Lung (tissue), 12 donors: Measurements from ENCODE around the gene YEATS2. TPM values are rescaled to one million over a fixed set of nuclear protein-coding genes. Genes with fewer than 3 reads are reported as not detected.

ENCODE experiments used
- ATAC-seq: fragments of 200-7000 bp; cut with Tn5 transposase; one replicate; pipeline ENCODE4 v1.9.1; 2020; ENCODE audit warnings: moderate number of reproducible peaks; ENCODE audit not compliant: insufficient read depth, low FRiP score
- DNase-seq, 3 donors: peaks; one replicate each; pipeline ENCODE4 v3.0.0-alpha.2; 2013 to 2017
- H3K27ac ChIP-seq, 2 donors: one replicate each; pipeline ENCODE4 v1.5.1; 2013; ENCODE audit warnings: mild to moderate bottlenecking in 2 of 2, moderate library complexity in 2 of 2, control low read depth in 1 of 2, inconsistent platforms in 1 of 2, low read depth in 1 of 2, low read length in 1 of 2
- H3K27me3 ChIP-seq, 3 donors: one replicate each; pipeline ENCODE4 v1.5.1; 2013; ENCODE audit warnings: low read length in 2 of 3; ENCODE audit not compliant: control insufficient read depth in 3 of 3, insufficient read depth in 3 of 3
- H3K36me3 ChIP-seq, 4 donors: one replicate each; pipeline ENCODE4 v1.5.1; 2013; ENCODE audit warnings: low read length in 4 of 4, mild to moderate bottlenecking in 1 of 4, moderate library complexity in 1 of 4; ENCODE audit not compliant: control insufficient read depth in 4 of 4, insufficient read depth in 4 of 4
- H3K4me1 ChIP-seq, 5 donors: one replicate each; pipeline ENCODE4 v1.5.1; 2013; ENCODE audit warnings: low read length in 5 of 5, mild to moderate bottlenecking in 2 of 5, moderate library complexity in 1 of 5; ENCODE audit not compliant: control insufficient read depth in 5 of 5, insufficient read depth in 5 of 5
- H3K4me3 ChIP-seq: one replicate; pipeline ENCODE4 v1.5.1; 2013; ENCODE audit warnings: mild to moderate bottlenecking, control low read depth, moderate library complexity
- H3K9ac ChIP-seq, 2 donors: one replicate each; pipeline ENCODE4 v1.5.1; 2013; ENCODE audit warnings: low read length in 2 of 2, control low read depth in 1 of 2; ENCODE audit not compliant: insufficient read depth in 1 of 2
- H3K9me3 ChIP-seq, 4 donors: one replicate each; pipeline ENCODE4 v1.5.1; 2013; ENCODE audit warnings: low read length in 3 of 4, mild to moderate bottlenecking in 1 of 4, moderate library complexity in 1 of 4; ENCODE audit not compliant: control insufficient read depth in 4 of 4, insufficient read depth in 3 of 4
- CTCF ChIP-seq: IDR thresholded peaks from 2 replicates; pipeline ENCODE4 v1.5.1; 2012; ENCODE audit warnings: mild to moderate bottlenecking; ENCODE audit errors: control extremely low read depth, extremely low read depth
- WGBS, 2 donors: extraction: QIAGEN DNeasy Blood & Tissue Kit; methylation state at CpG; one replicate each; pipeline ENCODE4 v1.1.7; 2013; 5-methylcytosine and 5-hydroxymethylcytosine counted together
- polyA plus RNA-seq, 2 donors: library from polyadenylated mRNA; stranded (reverse); fragments of 200-250 nt; gene quantifications; one replicate each; pipeline ENCODE4 v1.2.1, GENCODE V29; 2013
- total RNA-seq, 2 donors: library from RNA; depleted of rRNA in 1 of 2; stranded (reverse); fragments of >200 nt in 1 of 2; gene quantifications; one replicate each; pipeline ENCODE4 v1.2.1, GENCODE V29; 2014 to 2021
- donor health status: control.
- donor health status: control.
- donor health status: Bipolar disorder and iron deficiency.
- donor health status: healthy.
- donor health status: DM: yes; HTN: yes; CAD: no.

The YEATS2 gene
- total and polyA plus RNA-seq, 4 donors = 9.6 to 42.9 (median 18.9) TPM

DNA sequence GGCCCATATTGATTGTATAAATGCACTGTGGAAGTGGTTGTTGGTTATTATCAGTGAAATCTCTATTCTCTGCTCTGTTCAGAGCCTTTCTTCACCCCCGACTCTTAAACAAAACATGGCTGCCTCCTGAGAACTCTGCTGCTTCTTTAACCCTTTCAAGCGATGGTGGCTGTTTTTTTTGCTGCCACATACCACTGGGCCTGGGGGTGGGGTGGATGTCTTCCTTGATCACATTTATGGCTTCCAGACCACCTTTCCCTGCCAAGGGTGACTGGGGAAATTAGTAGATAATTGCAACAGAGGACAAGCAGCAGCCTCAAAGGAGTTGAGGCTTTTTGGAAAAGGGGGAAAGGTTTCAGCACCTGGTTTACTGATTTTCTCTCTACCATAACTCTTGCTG is 32.8 kb downstream of the YEATS2 start:
- DNase-seq = no peak

DNA sequence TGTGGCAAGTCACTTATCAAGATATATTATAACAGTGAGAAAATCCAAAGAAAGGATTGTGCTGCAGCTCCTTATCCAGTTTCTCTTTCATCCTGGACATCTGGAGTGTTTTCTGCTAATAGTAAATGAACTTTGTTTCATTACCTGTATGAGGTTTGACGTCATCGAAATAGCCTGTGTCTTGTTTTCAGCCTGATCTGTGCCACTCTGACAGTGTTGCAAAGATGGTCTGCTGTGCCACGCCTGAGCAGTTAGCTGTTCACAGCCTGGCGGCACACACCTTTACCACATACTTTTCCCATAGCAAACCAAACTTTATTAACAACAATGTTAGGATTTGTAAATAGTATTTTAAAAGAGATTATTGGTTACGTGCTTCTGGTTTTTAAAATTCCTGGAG is 34.0 kb downstream of the YEATS2 start:
- Histone ChIP-seq H3K27me3 (no peaks in the 10 kb centered on the region), H3K4me1 (peaks cover 0 to 3% (median 0%) of the 10 kb centered on the region in 5 donors)
- no peak for DNase-seq

More for the DNA sequence above, 32.8 kb downstream of the YEATS2 start:
- no peak for ATAC-seq
- Histone ChIP-seq H3K27ac (no peak overlapping the region), H3K9ac (no peak overlapping the region), H3K4me3 (no peak overlapping the region), H3K9me3 (no peaks in the 10 kb centered on the region), H3K4me1 (peaks cover 0 to 3% (median 0%) of the 10 kb centered on the region in 5 donors), H3K27me3 (no peaks in the 10 kb centered on the region), H3K36me3 (peaks cover 8 to 37% (median 14%) of the 10 kb centered on the region in 4 donors)
- WGBS, 2 donors = 92 to 98% methylated on average over 2 of the region's 2 CpGs
- no peak for TF ChIP-seq CTCF

GRCh38 chr3:183733553-183733952 is 36.0 kb downstream of the YEATS2 start:
- no peak for DNase-seq
- 79 to 81% methylated on average over 7 of the region's 7 CpGs for WGBS, 2 donors
- H3K4me1 ChIP-seq = peaks cover 0 to 3% (median 0%) of the 10 kb centered on the region in 5 donors
- H3K27me3 ChIP-seq = no peaks in the 10 kb centered on the region
- no peak overlapping the region for H3K4me3 ChIP-seq
- no peak for ATAC-seq
- no peak for TF ChIP-seq CTCF
- no peaks in the 10 kb centered on the region for H3K9me3 ChIP-seq
- H3K36me3 ChIP-seq = peaks cover 9 to 37% (median 14%) of the 10 kb centered on the region in 4 donors
- no peak overlapping the region for H3K27ac ChIP-seq
- no peak overlapping the region for H3K9ac ChIP-seq

More for the DNA sequence above, 34.0 kb downstream of the YEATS2 start:
- Histone ChIP-seq H3K27ac (no peak overlapping the region), H3K9ac (no peak overlapping the region), H3K4me3 (no peak overlapping the region), H3K36me3 (peaks cover 8 to 38% (median 15%) of the 10 kb centered on the region in 4 donors), H3K9me3 (no peaks in the 10 kb centered on the region)
- no peak for TF ChIP-seq CTCF
- 96 to 97% methylated on average over 5 of the region's 5 CpGs for WGBS, 2 donors
- no peak for ATAC-seq
